ENCODE measurements around the gene PARD3. TPM values are rescaled to one million over a fixed set of nuclear protein-coding genes. Genes with fewer than 3 reads are reported as not detected.
"Not testable (repeated sequence)": the region's sequence is repeated elsewhere in the genome, so short reads cannot be mapped to it uniquely, and the experiment has no call there.

PARD3 gene
- total RNA-seq, 2 experiments from 2014 or later: 0.93 to 1.2 TPM

GRCh38 chr10:34650156-34650555 lies 164.9 kb downstream of the PARD3 start:
- ChIA-PET POLR2A (no interaction called here), CTCF (interaction anchor here (1.1 kb wide), 1 partner anchor 16 kb away, joined by 3 read pairs; no protein-coding TSS in a partner anchor)
- no peaks in the 10 kb centered on the region for H3K4me1 Mint-ChIP-seq (ENCODE audit: low read depth)
- DNase-seq: no peak
- H3K9me3 Mint-ChIP-seq: no peaks in the 10 kb centered on the region
- H3K36me3 Mint-ChIP-seq: no peaks in the 10 kb centered on the region
- H3K27me3 Mint-ChIP-seq: peaks cover 11% of the 10 kb centered on the region
- no peak overlapping the region for H3K4me3 Mint-ChIP-seq
- H3K27ac Mint-ChIP-seq: no peak overlapping the region
- intact Hi-C loops (cut with micrococcal nuclease): no loop called here

- Mint-ChIP-seq H3K36me3 (no peaks in the 10 kb centered on the region), H3K4me3 (no peak overlapping the region), H3K4me1 (ENCODE audit: low read depth) (no peaks in the 10 kb centered on the region), H3K27me3 (peaks cover 8% of the 10 kb centered on the region), H3K27ac (no peak overlapping the region), H3K9me3 (no peaks in the 10 kb centered on the region)
- DNase-seq: no peak
- intact Hi-C loops (cut with micrococcal nuclease): no loop called here
- ChIA-PET POLR2A (no interaction called here), CTCF (interaction anchor here (3.8 kb wide), 1 partner anchor 11 kb away, joined by 20 read pairs; no protein-coding TSS in a partner anchor)
Measured at GRCh38 chr10:34649385-34649784, 165.7 kb downstream of the PARD3 start.

- Mint-ChIP-seq H3K4me3 (no peak overlapping the region), H3K36me3 (no peaks in the 10 kb centered on the region), H3K4me1 (ENCODE audit: low read depth) (no peaks in the 10 kb centered on the region), H3K27me3 (peaks cover 8% of the 10 kb centered on the region), H3K27ac (no peak overlapping the region), H3K9me3 (no peaks in the 10 kb centered on the region)
- intact Hi-C loops (cut with micrococcal nuclease): no loop called here
- CTCF ChIA-PET: interaction anchor here (3.8 kb wide), 1 partner anchor 10 kb away, joined by 20 read pairs; no protein-coding TSS in a partner anchor
- POLR2A ChIA-PET: no interaction called here
- DNase-seq: no peak
Measured at GRCh38 chr10:34648919-34649318, 166.2 kb downstream of the PARD3 start.

- Mint-ChIP-seq H3K9me3 (no peaks in the 10 kb centered on the region), H3K27me3 (peaks cover 6% of the 10 kb centered on the region), H3K27ac (no peak overlapping the region), H3K4me3 (no peak overlapping the region), H3K4me1 (ENCODE audit: low read depth) (no peaks in the 10 kb centered on the region), H3K36me3 (no peaks in the 10 kb centered on the region)
- ChIA-PET POLR2A (no interaction called here), CTCF (interaction anchor here (1.9 to 3.8 kb wide), 2 partner anchors 8 to 10 kb away, joined by 7 to 20 read pairs; no protein-coding TSS in a partner anchor)
- intact Hi-C loops (cut with micrococcal nuclease): no loop called here
- no peak for DNase-seq
Measured at GRCh38 chr10:34647875-34648865, 166.9 kb downstream of the PARD3 start.

GRCh38 chr10:34647160-34647559 lies 167.9 kb downstream of the PARD3 start:
- Mint-ChIP-seq H3K9me3 (no peaks in the 10 kb centered on the region), H3K27me3 (peaks cover 6% of the 10 kb centered on the region), H3K27ac (no peak overlapping the region), H3K4me3 (no peak overlapping the region), H3K36me3 (no peaks in the 10 kb centered on the region), H3K4me1 (ENCODE audit: low read depth) (no peaks in the 10 kb centered on the region)
- intact Hi-C loops (cut with micrococcal nuclease): no loop called here
- CTCF ChIA-PET: interaction anchor here (1.9 to 3.8 kb wide), 2 partner anchors 9 kb away, joined by 7 to 20 read pairs; no protein-coding TSS in a partner anchor
- POLR2A ChIA-PET: no interaction called here
- DNase-seq: no peak

GRCh38 chr10:34646331-34646730 lies 168.8 kb downstream of the PARD3 start:
- Mint-ChIP-seq H3K9me3 (no peaks in the 10 kb centered on the region), H3K27ac (no peak overlapping the region), H3K36me3 (no peaks in the 10 kb centered on the region), H3K4me3 (no peak overlapping the region), H3K4me1 (ENCODE audit: low read depth) (no peaks in the 10 kb centered on the region), H3K27me3 (peaks cover 4% of the 10 kb centered on the region)
- CTCF ChIA-PET: interaction anchor here (1.9 to 3.8 kb wide), 2 partner anchors 8 to 9 kb away, joined by 7 to 20 read pairs; no protein-coding TSS in a partner anchor
- no peak for DNase-seq
- intact Hi-C loops (cut with micrococcal nuclease): no loop called here
- POLR2A ChIA-PET: no interaction called here

- CTCF ChIA-PET; H3K36me3 Mint-ChIP-seq; POLR2A ChIA-PET; DNase-seq; intact Hi-C loops (cut with micrococcal nuclease); H3K9me3 Mint-ChIP-seq; H3K4me1 Mint-ChIP-seq (ENCODE audit: low read depth); H3K27me3 Mint-ChIP-seq; H3K4me3 Mint-ChIP-seq; H3K27ac Mint-ChIP-seq: not testable (repeated sequence)
Measured at GRCh38 chr10:34644815-34645214, 170.3 kb downstream of the PARD3 start.

- CTCF ChIA-PET: no interaction called here
Measured at GRCh38 chr10:34644224-34644623, 170.9 kb downstream of the PARD3 start.

GRCh38 chr10:34643620-34644019 lies 171.5 kb downstream of the PARD3 start:
- Mint-ChIP-seq H3K4me3 (no peak overlapping the region), H3K27ac (no peak overlapping the region), H3K4me1 (ENCODE audit: low read depth) (no peaks in the 10 kb centered on the region), H3K36me3 (no peaks in the 10 kb centered on the region), H3K9me3 (no peaks in the 10 kb centered on the region), H3K27me3 (no peaks in the 10 kb centered on the region)
- ChIA-PET POLR2A (no interaction called here), CTCF (interaction anchor here (1.0 kb wide), 1 partner anchor 1451 kb away, joined by 3 read pairs; no protein-coding TSS in a partner anchor)
- no peak for DNase-seq
- intact Hi-C loops (cut with micrococcal nuclease): no loop called here

More at GRCh38 chr10:34644224-34644623, 170.9 kb downstream of the PARD3 start:
- intact Hi-C loops (cut with micrococcal nuclease): no loop called here
- POLR2A ChIA-PET: no interaction called here
- DNase-seq: no peak
- no peak overlapping the region for H3K4me3 Mint-ChIP-seq
- H3K9me3 Mint-ChIP-seq: no peaks in the 10 kb centered on the region
- no peaks in the 10 kb centered on the region for H3K27me3 Mint-ChIP-seq
- H3K4me1 Mint-ChIP-seq (ENCODE audit: low read depth): no peaks in the 10 kb centered on the region
- H3K36me3 Mint-ChIP-seq: no peaks in the 10 kb centered on the region
- H3K27ac Mint-ChIP-seq: no peak overlapping the region

- no peak for DNase-seq
- ChIA-PET CTCF (no interaction called here), POLR2A (no interaction called here)
- Mint-ChIP-seq H3K4me1 (ENCODE audit: low read depth) (peaks cover 7% of the 10 kb centered on the region), H3K27me3 (no peaks in the 10 kb centered on the region), H3K27ac (no peak overlapping the region), H3K4me3 (no peak overlapping the region), H3K36me3 (no peaks in the 10 kb centered on the region), H3K9me3 (no peaks in the 10 kb centered on the region)
- intact Hi-C loops (cut with micrococcal nuclease): no loop called here
Measured at GRCh38 chr10:34641913-34642558, 173.1 kb downstream of the PARD3 start.

GRCh38 chr10:34641147-34641912 lies 173.8 kb downstream of the PARD3 start:
- no peak overlapping the region for H3K27ac Mint-ChIP-seq
- ChIA-PET POLR2A (no interaction called here), CTCF (no interaction called here)
- H3K27me3 Mint-ChIP-seq: no peaks in the 10 kb centered on the region
- H3K36me3 Mint-ChIP-seq: no peaks in the 10 kb centered on the region
- no peak for DNase-seq
- H3K9me3 Mint-ChIP-seq: no peaks in the 10 kb centered on the region
- intact Hi-C loops (cut with micrococcal nuclease): no loop called here
- peaks cover 7% of the 10 kb centered on the region for H3K4me1 Mint-ChIP-seq (ENCODE audit: low read depth)
- no peak overlapping the region for H3K4me3 Mint-ChIP-seq
